Measurements from ENCODE around the gene MTMR1. TPM values are rescaled to one million over a fixed set of nuclear protein-coding genes. Genes with fewer than 3 reads are reported as not detected.

MTMR1 gene
- total and polyA plus RNA-seq, 2 donors (not counting 3 experiments of a cell fraction or from before 2014, with no cell fraction given) = 17.1 to 20.3 TPM

GRCh38 chrX:150766351-150767044 lies 73.3 kb downstream of the MTMR1 start:
- H2AFZ ChIP-seq (ENCODE audit: low read depth, low read length) = no peak overlapping the region
- BruUV-seq (replicated peaks) = no TSS peak
- H3K9ac ChIP-seq (replicated peaks; ENCODE audit: extremely low read depth, insufficient read depth, low read length) = no peak overlapping the region
- H4K20me1 ChIP-seq (replicated peaks; ENCODE audit: control insufficient read depth, extremely low read depth, insufficient read depth, low read length) = no peaks in the 10 kb centered on the region
- no peaks in the 10 kb centered on the region for H3K79me2 ChIP-seq (ENCODE audit: control insufficient read depth, insufficient read depth, low read length)
- no peaks in the 10 kb centered on the region for H3K4me1 ChIP-seq (ENCODE audit: control insufficient read depth, extremely low read depth, insufficient read depth, low read length)
- DNase-seq (ENCODE audit: low read depth, low spot score) = no peak
- POLR2A ChIA-PET = no interaction called here
- no peaks in the 10 kb centered on the region for H3K9me3 ChIP-seq (replicated peaks; ENCODE audit: control insufficient read depth, insufficient read depth, low read length)
- dilution Hi-C loops (cut with MboI; ENCODE audit: extremely low pct_ligation_motif_present, low sequenced_read_pairs) (no loop called here), intact Hi-C loops (cut with micrococcal nuclease) (no loop called here)
- no peaks in the 10 kb centered on the region for H3K36me3 ChIP-seq (ENCODE audit: control insufficient read depth in 2 of 2, extremely low read depth in 1 of 2, insufficient read depth in 2 of 2, low read length in 2 of 2)
- TF ChIP-seq GATA2 (IDR thresholded peaks at IDR 0.05; ENCODE audit: insufficient read depth, insufficient read length, low read depth, low read length) = no peak
- TF ChIP-seq MYC (IDR thresholded peaks at IDR 0.05; ENCODE audit: low read depth, low read length) = no peak
- H3K27ac ChIP-seq (ENCODE audit: insufficient read depth, low read depth, low read length) = no peak overlapping the region
- no peak overlapping the region for H3K4me2 ChIP-seq (ENCODE audit: insufficient read depth, low read length)
- H3K4me3 ChIP-seq (replicated peaks in 1 of 3; ENCODE audit: insufficient read depth in 1 of 3, low read depth in 1 of 3, low read length in 3 of 3) = no peak overlapping the region
- no peaks in the 10 kb centered on the region for H3K9me1 ChIP-seq (replicated peaks; ENCODE audit: control insufficient read depth, extremely low read depth, insufficient read depth, low read length)
- H3K27me3 ChIP-seq (ENCODE audit: control insufficient read depth in 2 of 2, insufficient read depth in 2 of 2, low read length in 2 of 2) = no peaks in the 10 kb centered on the region
- FAIRE-seq = peak; percentile 4
- CTCF ChIA-PET = interaction anchor here (1.7 to 2.6 kb wide), 2 partner anchors 315 to 317 kb away, joined by 10 to 13 read pairs; no protein-coding TSS in a partner anchor

- H3K9me3 ChIP-seq (replicated peaks; ENCODE audit: control insufficient read depth, insufficient read depth, low read length) = no peaks in the 10 kb centered on the region
- dilution Hi-C loops (cut with MboI; ENCODE audit: extremely low pct_ligation_motif_present, low sequenced_read_pairs) (no loop called here), intact Hi-C loops (cut with micrococcal nuclease) (no loop called here)
- no peak for FAIRE-seq
- H3K4me3 ChIP-seq (replicated peaks in 1 of 3; ENCODE audit: insufficient read depth in 1 of 3, low read depth in 1 of 3, low read length in 3 of 3) = no peak overlapping the region
- no peaks in the 10 kb centered on the region for H3K79me2 ChIP-seq (ENCODE audit: control insufficient read depth, insufficient read depth, low read length)
- H3K4me2 ChIP-seq (ENCODE audit: insufficient read depth, low read length) = no peak overlapping the region
- no peaks in the 10 kb centered on the region for H3K27me3 ChIP-seq (ENCODE audit: control insufficient read depth in 2 of 2, insufficient read depth in 2 of 2, low read length in 2 of 2)
- no peaks in the 10 kb centered on the region for H3K9me1 ChIP-seq (replicated peaks; ENCODE audit: control insufficient read depth, extremely low read depth, insufficient read depth, low read length)
- H3K4me1 ChIP-seq (ENCODE audit: control insufficient read depth, extremely low read depth, insufficient read depth, low read length) = no peaks in the 10 kb centered on the region
- CTCF ChIA-PET = interaction anchor here (1.7 to 2.6 kb wide), 2 partner anchors 315 to 317 kb away, joined by 10 to 13 read pairs; no protein-coding TSS in a partner anchor
- no peak for DNase-seq (ENCODE audit: low read depth, low spot score)
- no peak overlapping the region for H3K9ac ChIP-seq (replicated peaks; ENCODE audit: extremely low read depth, insufficient read depth, low read length)
- no peaks in the 10 kb centered on the region for H3K36me3 ChIP-seq (ENCODE audit: control insufficient read depth in 2 of 2, extremely low read depth in 1 of 2, insufficient read depth in 2 of 2, low read length in 2 of 2)
- BruUV-seq (replicated peaks) = no TSS peak
- no peak overlapping the region for H2AFZ ChIP-seq (ENCODE audit: low read depth, low read length)
- TF ChIP-seq CTCF (IDR thresholded peaks at IDR 0.05; ENCODE audit: extremely low read depth in 1 of 2, insufficient read depth in 1 of 2, low read depth in 1 of 2, low read length in 2 of 2) (no peak), FOS (IDR thresholded peaks at IDR 0.05; ENCODE audit: borderline replicate concordance, insufficient read depth, low read length) (no peak), POLR2AphosphoS5 (IDR thresholded peaks at IDR 0.05; ENCODE audit: insufficient read depth, low read depth, low read length) (no peak), MYC (IDR thresholded peaks at IDR 0.05; ENCODE audit: low read depth, low read length) (no peak), GATA2 (IDR thresholded peaks at IDR 0.05; ENCODE audit: insufficient read depth, insufficient read length, low read depth, low read length) (no peak), EZH2 (IDR thresholded peaks at IDR 0.05; ENCODE audit: borderline replicate concordance, low read depth, low read length, severe bottlenecking) (no peak), MAX (IDR thresholded peaks at IDR 0.05; ENCODE audit: insufficient read depth, insufficient read length) (no peak), POLR2A (IDR thresholded peaks at IDR 0.05; ENCODE audit: low read depth, low read length) (no peak), JUN (IDR thresholded peaks at IDR 0.05; ENCODE audit: borderline replicate concordance, insufficient read depth, insufficient read length, low read depth) (no peak)
- no peak overlapping the region for H3K27ac ChIP-seq (ENCODE audit: insufficient read depth, low read depth, low read length)
- POLR2A ChIA-PET = no interaction called here
- H4K20me1 ChIP-seq (replicated peaks; ENCODE audit: control insufficient read depth, extremely low read depth, insufficient read depth, low read length) = no peaks in the 10 kb centered on the region
Observed at GRCh38 chrX:150767045-150767395, 73.8 kb downstream of the MTMR1 start.

All from endothelial cell of umbilical vein (primary cell).